WTC11 (cell line): ENCODE measurements around the gene TBX20.
"Not testable (repeated sequence)": the region's sequence is repeated elsewhere in the genome, so short reads cannot be mapped to it uniquely, and the experiment has no call there.

ENCODE experiments used
- CTCF ChIP-seq: fragments of 200-600 bp; IDR thresholded peaks from 2 replicates; pipeline ENCODE4 v1.8.0; 2022; ENCODE audit warnings: antibody characterized with exemption
- KAT7 ChIP-seq: sonication (generic); formaldehyde crosslinking; IDR thresholded peaks from 2 replicates; pipeline ENCODE4 v1.8.1; 2023; ENCODE audit warnings: missing genetic modification reagents, mild to moderate bottlenecking, borderline replicate concordance
- MXD4 ChIP-seq: fragments of 250-450 bp; sonication (Bioruptor Pico); IDR thresholded peaks from 2 replicates; pipeline ENCODE4 v1.8.0; 2021; ENCODE audit warnings: mild to moderate bottlenecking, moderate library complexity, borderline replicate concordance
- TF ChIP-seq, protein P1 (sequence below): sonication (generic); formaldehyde crosslinking; IDR thresholded peaks from 2 replicates; pipeline ENCODE4 v1.8.1; 2023; ENCODE audit warnings: mild to moderate bottlenecking, missing genetic modification reagents, moderate library complexity

- not testable (repeated sequence) for TF ChIP-seq CTCF; MXD4; KAT7 (CRISPR knock-in tag)
- TF ChIP-seq, protein P1, sequence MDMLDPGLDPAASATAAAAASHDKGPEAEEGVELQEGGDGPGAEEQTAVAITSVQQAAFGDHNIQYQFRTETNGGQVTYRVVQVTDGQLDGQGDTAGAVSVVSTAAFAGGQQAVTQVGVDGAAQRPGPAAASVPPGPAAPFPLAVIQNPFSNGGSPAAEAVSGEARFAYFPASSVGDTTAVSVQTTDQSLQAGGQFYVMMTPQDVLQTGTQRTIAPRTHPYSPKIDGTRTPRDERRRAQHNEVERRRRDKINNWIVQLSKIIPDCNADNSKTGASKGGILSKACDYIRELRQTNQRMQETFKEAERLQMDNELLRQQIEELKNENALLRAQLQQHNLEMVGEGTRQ: not testable (repeated sequence)
Observed at GRCh38 chr7:35227438-35227837, 26.5 kb downstream of the TBX20 start.
